C4-2B (cell line): ENCODE data around the gene TTLL1.

ENCODE experiments used
- CTCF ChIP-seq: fragments of 450-650 bp; conservative IDR thresholded peaks from 2 replicates; pipeline ENCODE4 v1.5.1; 2017; ENCODE audit warnings: mild to moderate bottlenecking
- ZFX ChIP-seq: fragments of 450-650 bp; IDR thresholded peaks from 2 replicates; pipeline ENCODE4 v1.6.1; 2017

GRCh38 chr22:43044290-43044712, 44.9 kb downstream of the TTLL1 start:
- TF ChIP-seq CTCF (no peak), ZFX (no peak)
